WTC11 (cell line): ENCODE data around the gene LGI4. TPM values are rescaled to one million over a fixed set of nuclear protein-coding genes. Genes with fewer than 3 reads are reported as not detected.

Experiments used
- ATAC-seq: fragments of 200-7000 bp; cut with Tn5 transposase; 2 replicates; pipeline ENCODE4 v1.10.0; 2021; ENCODE audit warnings: mild to moderate bottlenecking, moderate library complexity
- CTCF ChIA-PET: fragments of 300-600 bp; sonication (Branson Sonifier 250); formaldehyde crosslinking; loops from one replicate; lab custom pipeline; 2021; ENCODE audit warnings: antibody characterized with exemption; lab: Charles Lee
- POLR2A ChIA-PET: fragments of 350-600 bp; sonication (Branson Sonifier 250); formaldehyde crosslinking; loops from one replicate; lab custom pipeline; 2021; ENCODE audit warnings: antibody characterized with exemption; lab: Charles Lee
- DNase-seq: peaks from one replicate; pipeline ENCODE4 v3.0.0; 2021; ENCODE audit warnings: low spot score
- H3K27ac Mint-ChIP-seq: 2 replicates; pipeline ENCODE4 v1.8.0; 2021; ENCODE audit warnings: mixed read lengths
- H3K27me3 Mint-ChIP-seq: 2 replicates; pipeline ENCODE4 v1.8.0; 2021; ENCODE audit warnings: low read depth, mild to moderate bottlenecking, moderate library complexity, mixed read lengths
- H3K36me3 Mint-ChIP-seq: 2 replicates; pipeline ENCODE4 v1.8.0; 2021; ENCODE audit warnings: mixed read lengths
- H3K4me1 Mint-ChIP-seq: 2 replicates; pipeline ENCODE4 v1.8.0; 2022; ENCODE audit warnings: mixed read lengths
- H3K4me3 Mint-ChIP-seq: 2 replicates; pipeline ENCODE4 v1.8.0; 2021; ENCODE audit warnings: mild to moderate bottlenecking, moderate library complexity, mixed read lengths
- H3K9me3 Mint-ChIP-seq: 2 replicates; pipeline ENCODE4 v1.8.0; 2021; ENCODE audit warnings: mixed read lengths
- ATF3 ChIP-seq: sonication (generic); formaldehyde crosslinking; conservative IDR thresholded peaks from 2 replicates; pipeline ENCODE4 v1.8.1; 2022; ENCODE audit warnings: mild to moderate bottlenecking, missing genetic modification reagents
- CTCF ChIP-seq: fragments of 200-600 bp; IDR thresholded peaks from 2 replicates; pipeline ENCODE4 v1.8.0; 2022; ENCODE audit warnings: antibody characterized with exemption
- E2F4 ChIP-seq: sonication (generic); formaldehyde crosslinking; IDR thresholded peaks from 2 replicates; pipeline ENCODE4 v1.8.1; 2022; ENCODE audit warnings: low read depth, mild to moderate bottlenecking, moderate library complexity, missing genetic modification reagents, borderline replicate concordance
- ERG ChIP-seq: fragments of 250-450 bp; sonication (Bioruptor Pico); IDR thresholded peaks from 2 replicates; pipeline ENCODE4 v1.8.0; 2021; ENCODE audit warnings: mild to moderate bottlenecking
- FOXP1 ChIP-seq: sonication (generic); formaldehyde crosslinking; IDR thresholded peaks from 2 replicates; pipeline ENCODE4 v1.8.0; 2022; ENCODE audit warnings: missing genetic modification reagents, mild to moderate bottlenecking, moderate library complexity, borderline replicate concordance
- GABPB1 ChIP-seq: sonication (generic); formaldehyde crosslinking; IDR thresholded peaks from 2 replicates; pipeline ENCODE4 v1.8.1; 2023; ENCODE audit warnings: mild to moderate bottlenecking, missing genetic modification reagents
- GTF2I ChIP-seq: fragments of 250-450 bp; sonication (Bioruptor Pico); conservative IDR thresholded peaks from 2 replicates; pipeline ENCODE4 v1.4.0; 2021; ENCODE audit warnings: mild to moderate bottlenecking
- HMGA2 ChIP-seq: fragments of 250-450 bp; sonication (Bioruptor Pico); IDR thresholded peaks from 2 replicates; pipeline ENCODE4 v1.4.0; 2021; ENCODE audit warnings: mild to moderate bottlenecking, moderate library complexity
- IRF2 ChIP-seq: sonication (generic); formaldehyde crosslinking; IDR thresholded peaks from 2 replicates; pipeline ENCODE4 v1.8.0; 2022; ENCODE audit warnings: low read depth, missing genetic modification reagents, borderline replicate concordance
- JUN ChIP-seq: sonication (generic); formaldehyde crosslinking; IDR thresholded peaks from 2 replicates; pipeline ENCODE4 v1.8.0; 2023; ENCODE audit warnings: mild to moderate bottlenecking, missing genetic modification reagents
- PRRX2 ChIP-seq: fragments of 250-450 bp; sonication (Bioruptor Pico); IDR thresholded peaks from 2 replicates; pipeline ENCODE4 v1.8.0; 2021; ENCODE audit warnings: mild to moderate bottlenecking
- SOX15 ChIP-seq: fragments of 250-450 bp; sonication (Bioruptor Pico); IDR thresholded peaks from 2 replicates; pipeline ENCODE4 v1.9.0; 2021; ENCODE audit warnings: mild to moderate bottlenecking
- TCF7 ChIP-seq: sonication (generic); formaldehyde crosslinking; IDR thresholded peaks from 2 replicates; pipeline ENCODE4 v1.8.0; 2022; ENCODE audit warnings: mild to moderate bottlenecking, low read depth, missing genetic modification reagents, moderate library complexity
- USF2 ChIP-seq: sonication (generic); formaldehyde crosslinking; IDR thresholded peaks from 2 replicates; pipeline ENCODE4 v1.8.1; 2023; ENCODE audit warnings: mild to moderate bottlenecking, missing genetic modification reagents, moderate library complexity
- ZNF263 ChIP-seq: sonication (generic); formaldehyde crosslinking; IDR thresholded peaks from 2 replicates; pipeline ENCODE4 v1.8.1; 2022; ENCODE audit warnings: low read depth, mild to moderate bottlenecking, moderate library complexity, missing genetic modification reagents
- ZNF425 ChIP-seq: fragments of 250-450 bp; sonication (Bioruptor Pico); conservative IDR thresholded peaks from 2 replicates; pipeline ENCODE4 v1.9.0; 2021; ENCODE audit warnings: mild to moderate bottlenecking
- ZNF532 ChIP-seq: fragments of 250-450 bp; sonication (Bioruptor Pico); IDR thresholded peaks from 2 replicates; pipeline ENCODE4 v1.9.0; 2021; ENCODE audit warnings: mild to moderate bottlenecking, borderline replicate concordance
- total RNA-seq: library from RNA; stranded (reverse); gene quantifications from 3 replicates; pipeline ENCODE4 v1.2.3, GENCODE V29; 2021

LGI4 gene
- total RNA-seq, 1 experiment from 2014 or later, result 14.2 TPM

GRCh38 chr19:35119091-35119490 is 15.8 kb downstream of the LGI4 start:
- no peak for ATAC-seq
- POLR2A ChIA-PET, result no interaction called here
- TF ChIP-seq ZNF425 (CRISPR knock-in tag) (no peak), E2F4 (no peak), ZNF263 (CRISPR knock-in tag) (no peak), PRRX2 (CRISPR knock-in tag) (no peak), ERG (CRISPR knock-in tag) (no peak), USF2 (CRISPR knock-in tag) (no peak)
- Mint-ChIP-seq H3K4me3 (no peak overlapping the region), H3K27ac (no peak overlapping the region), H3K36me3 (no peaks in the 10 kb centered on the region), H3K27me3 (peaks cover 3% of the 10 kb centered on the region), H3K9me3 (no peaks in the 10 kb centered on the region), H3K4me1 (peaks cover 44% of the 10 kb centered on the region)
- CTCF ChIA-PET, result interaction anchor here (0.6 to 2.2 kb wide), 5 partner anchors 16 to 64 kb away, joined by 4 to 12 read pairs (median 6); partner anchors contain the start of gene LGI4
- no peak for DNase-seq

- Mint-ChIP-seq H3K27me3 (peaks cover 3% of the 10 kb centered on the region), H3K9me3 (no peaks in the 10 kb centered on the region), H3K4me1 (peaks cover 42% of the 10 kb centered on the region), H3K36me3 (no peaks in the 10 kb centered on the region), H3K4me3 (no peak overlapping the region), H3K27ac (no peak overlapping the region)
- TF ChIP-seq HMGA2 (CRISPR knock-in tag) (no peak), SOX15 (CRISPR knock-in tag) (no peak), ZNF532 (CRISPR knock-in tag) (no peak), FOXP1 (0 out of 2 replicates have a peak, but pooled peaks have one; percentile 10)
- CTCF ChIA-PET, result interaction anchor here (0.6 to 2.2 kb wide), 9 partner anchors 17 to 410 kb away, joined by 3 to 12 read pairs (median 4); partner anchors contain the start of gene LGI4
- POLR2A ChIA-PET, result no interaction called here
- ATAC-seq, result no peak
- no peak for DNase-seq
Measured at GRCh38 chr19:35118268-35119020, 16.4 kb downstream of the LGI4 start.

GRCh38 chr19:35117799-35118198 is 17.1 kb downstream of the LGI4 start:
- no peak overlapping the region for H3K4me3 Mint-ChIP-seq
- TF ChIP-seq ERG (CRISPR knock-in tag) (no peak), JUN (no peak), CTCF (no peak), ATF3 (CRISPR knock-in tag) (no peak), TCF7 (CRISPR knock-in tag) (no peak), IRF2 (no peak), GTF2I (CRISPR knock-in tag) (no peak), GABPB1 (CRISPR knock-in tag) (no peak)

More at GRCh38 chr19:35117799-35118198, 17.1 kb downstream of the LGI4 start:
- CTCF ChIA-PET, result interaction anchor here (0.5 to 2.2 kb wide), 8 partner anchors 18 to 869 kb away, joined by 3 to 6 read pairs (median 4); no protein-coding TSS in a partner anchor
- Mint-ChIP-seq H3K36me3 (no peaks in the 10 kb centered on the region), H3K9me3 (no peaks in the 10 kb centered on the region), H3K4me1 (peaks cover 41% of the 10 kb centered on the region), H3K27me3 (peaks cover 3% of the 10 kb centered on the region), H3K27ac (no peak overlapping the region)
- POLR2A ChIA-PET, result no interaction called here
- DNase-seq (no peak), ATAC-seq (no peak)
